Stimulated activated CD8-positive, alpha-beta memory T cell treated with anti-CD3 and anti-CD28 coated beads, Interleukin-4, amount 100 ng/mL, for 4 hours (primary cell): ENCODE data around the gene OSM.

Experiments used
- DNase-seq, 2 donors: peaks; one replicate each; pipeline ENCODE4 v3.0.0-alpha.2; 2020; ENCODE audit warnings: low read depth in 2 of 2, low spot score in 1 of 2

OSM gene

DNA sequence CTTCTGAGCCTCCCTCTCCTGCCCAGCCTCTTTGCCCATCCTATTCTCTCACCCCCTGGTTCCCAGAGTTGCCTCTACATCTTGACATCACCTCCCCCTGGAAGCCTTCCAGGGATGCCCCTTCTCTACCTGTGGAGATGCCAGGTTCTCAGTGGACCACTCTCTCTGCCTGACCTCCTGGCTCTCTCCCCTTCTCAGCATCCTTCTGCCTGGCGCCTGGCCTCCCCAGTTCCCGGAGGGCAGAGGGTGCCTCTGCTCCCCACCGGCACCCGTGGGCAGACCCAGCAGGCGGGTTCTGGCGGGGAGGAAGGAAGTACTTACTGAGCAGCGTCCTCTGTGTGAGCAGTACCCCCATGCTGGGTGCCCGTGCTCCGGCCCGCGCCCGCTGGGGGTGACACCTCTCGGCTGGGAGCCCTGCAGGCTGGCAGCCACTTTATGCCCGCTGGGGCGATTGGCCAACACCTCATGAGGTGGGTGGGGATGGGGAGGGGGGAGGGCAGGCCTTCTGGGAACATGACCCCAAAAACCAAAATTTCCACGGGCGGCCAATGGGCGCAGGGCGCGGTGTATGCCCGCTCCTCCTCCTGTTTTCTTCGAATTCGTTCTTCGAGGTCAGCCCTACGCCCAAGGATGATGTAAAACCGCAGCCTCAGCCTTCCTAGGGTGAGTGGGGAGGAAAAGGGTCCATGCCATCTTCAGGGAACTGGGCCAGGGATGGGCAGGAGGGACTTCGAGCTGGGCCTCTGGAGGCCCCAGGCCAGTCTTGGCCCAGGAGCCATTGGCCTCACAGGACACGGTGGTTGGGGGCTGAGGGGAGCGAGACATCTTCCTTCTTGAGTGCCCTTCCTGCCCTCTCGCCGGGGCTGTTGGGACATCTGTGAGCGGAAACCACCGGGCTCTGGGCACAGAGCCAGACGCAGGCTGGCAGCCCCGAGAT is at the start of gene OSM:
TSS of gene OSM (minus strand) at position 407 of the 937 bp plus-strand sequence. CDS start at position 355, 52 bp downstream.
- peak in 1 of 2 donors; percentile 37 for DNase-seq

DNA sequence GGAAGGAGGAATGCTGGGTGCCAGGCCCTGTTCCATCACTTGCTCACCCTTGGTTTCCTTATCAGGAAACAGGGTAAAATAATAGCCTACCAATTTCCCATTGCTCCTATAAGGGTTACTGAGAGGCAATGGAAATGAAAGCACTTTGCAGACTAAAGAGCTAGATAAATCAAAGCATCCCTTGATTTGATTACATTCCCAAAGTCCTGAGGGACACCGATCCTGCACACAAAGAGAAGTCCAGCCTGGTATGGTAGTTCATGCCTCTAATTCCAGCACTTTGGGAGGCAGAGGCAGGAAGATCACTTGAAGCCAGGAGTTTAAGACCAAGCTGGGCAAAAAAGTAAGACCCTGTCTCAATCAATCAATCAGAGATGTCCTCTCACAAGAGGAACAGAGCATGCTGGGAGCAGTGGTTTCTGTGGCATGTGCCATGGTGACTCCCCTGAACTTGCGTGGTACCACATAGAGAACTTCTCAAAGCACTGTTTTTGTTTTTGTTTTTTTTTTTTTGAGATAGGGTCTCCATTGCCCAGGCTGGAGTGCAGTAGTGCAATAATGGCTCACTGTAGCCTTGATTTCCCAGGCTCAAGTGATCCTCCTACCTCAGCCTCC is 49.4 kb upstream of the OSM start:
- DNase-seq, result no peak

DNA sequence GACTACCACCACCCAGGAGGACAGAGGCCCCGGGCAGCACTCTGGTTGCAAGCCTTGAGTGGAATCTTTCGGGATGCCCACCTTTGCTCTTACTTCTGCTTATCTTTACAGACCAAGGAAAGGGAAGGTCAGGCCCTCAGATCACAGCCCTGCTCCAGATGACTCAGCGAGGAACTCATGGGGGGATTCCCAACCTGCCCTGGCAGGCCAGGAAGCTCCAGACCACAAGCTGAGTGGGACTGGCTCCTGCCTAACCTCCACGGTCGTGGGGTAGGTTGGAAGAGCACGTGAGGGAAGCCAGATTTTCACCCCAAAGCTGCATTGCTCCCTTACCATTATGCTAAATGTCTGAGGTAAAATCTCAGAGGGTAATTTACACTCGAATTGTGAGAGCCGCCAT is 48.3 kb upstream of the OSM start:
- DNase-seq, result peak in 1 of 2 donors; percentile 27

DNA sequence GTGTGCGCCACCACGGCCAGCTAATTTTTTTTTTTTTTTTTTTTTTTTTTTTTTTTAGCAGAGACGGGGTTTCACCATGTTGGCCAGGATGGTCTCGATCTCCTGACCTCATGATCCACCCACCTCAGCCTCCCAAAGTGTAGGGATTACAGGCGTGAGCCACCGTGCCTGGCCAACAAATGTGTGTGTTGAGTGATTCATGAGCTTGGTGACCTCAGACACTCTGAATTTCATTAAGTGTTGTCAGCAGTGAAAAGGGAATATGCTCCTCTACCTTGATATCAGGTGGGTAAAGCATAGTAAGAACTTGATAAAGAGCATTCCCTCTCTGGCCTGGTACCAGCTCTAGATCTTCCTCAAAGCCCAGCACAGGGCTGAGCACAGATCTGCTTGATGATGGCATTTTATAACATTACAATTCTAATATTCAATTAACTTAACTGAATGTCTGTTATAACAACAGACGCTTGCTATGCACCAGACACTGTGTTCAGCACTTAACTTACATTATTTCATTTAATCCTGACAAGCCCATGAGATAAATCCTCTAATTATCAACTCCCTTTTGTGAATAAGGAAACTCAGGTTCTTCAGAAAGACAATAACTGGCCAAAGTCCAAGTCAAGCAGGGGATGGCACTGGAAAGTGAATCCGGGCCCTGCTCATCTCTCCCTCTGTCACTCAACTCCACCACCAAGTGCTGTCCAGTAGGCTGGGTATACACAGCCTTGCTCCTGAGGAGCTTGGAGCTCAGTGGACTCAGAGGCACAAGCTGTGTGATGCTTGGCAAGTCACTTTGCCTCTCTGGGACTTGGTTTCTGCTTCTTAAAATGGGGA is 47.1 kb upstream of the OSM start:
- DNase-seq, result no peak

DNA sequence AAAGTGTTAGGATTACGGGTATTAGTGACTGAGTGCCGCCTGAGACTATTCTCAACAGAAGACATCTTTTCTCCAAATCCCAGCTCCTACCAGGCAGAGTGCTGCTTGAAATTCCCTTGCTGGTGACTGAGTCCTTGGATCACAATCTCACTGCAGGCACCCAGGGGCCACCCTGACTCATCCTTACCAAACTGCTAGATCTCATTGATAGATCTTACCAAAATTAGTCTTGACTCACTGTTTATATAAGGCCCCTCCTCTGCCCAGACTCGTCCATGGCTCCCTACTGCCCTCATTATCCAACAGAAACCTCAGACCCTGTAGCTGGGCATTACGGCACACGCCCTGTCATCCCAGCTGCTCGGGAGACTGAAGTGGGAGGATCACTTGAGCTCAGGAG is 45.4 kb upstream of the OSM start:
- DNase-seq, result no peak

DNA sequence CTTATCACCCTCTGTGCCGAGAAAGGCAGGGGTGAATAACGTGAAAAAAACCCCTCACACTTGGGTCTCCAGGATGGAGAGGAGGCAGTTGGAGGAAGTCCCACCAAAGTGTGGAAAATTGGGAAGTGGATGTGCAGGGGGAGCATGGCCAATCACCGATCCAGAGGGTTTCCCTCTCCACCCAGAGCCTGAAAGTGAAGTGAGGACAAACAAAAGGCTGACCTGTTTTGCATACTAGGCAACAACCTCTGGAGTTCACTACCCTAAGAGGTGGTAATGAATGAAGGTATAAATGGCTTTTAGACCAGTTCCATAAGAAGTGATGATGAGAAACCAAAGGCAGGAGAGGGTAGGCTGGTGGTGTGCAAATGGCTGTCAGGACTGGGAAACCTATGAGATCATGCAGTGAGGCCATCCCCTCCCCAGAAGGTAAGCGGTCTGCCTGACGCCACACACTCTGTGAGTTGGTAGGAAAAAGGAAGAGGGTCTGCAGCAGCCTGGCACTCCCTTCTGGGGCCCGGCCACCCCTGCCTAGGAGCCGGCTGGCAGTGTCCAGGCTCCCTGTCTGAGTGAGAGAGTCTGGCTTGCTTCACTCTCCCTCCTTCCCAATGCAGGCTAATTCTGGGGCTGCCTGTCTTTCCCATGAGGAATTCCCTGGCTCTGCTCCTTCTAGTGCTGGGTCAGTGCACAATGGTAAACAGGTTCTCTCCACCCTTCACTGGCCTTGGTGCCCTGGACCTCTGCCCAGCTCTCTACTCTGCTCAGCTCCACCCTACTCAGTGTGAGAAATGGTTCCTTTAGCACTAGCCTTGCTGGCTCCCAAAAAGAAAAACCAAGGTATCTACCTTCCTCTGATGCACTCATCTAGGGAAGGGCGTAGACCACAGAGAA is 44.5 kb upstream of the OSM start:
- DNase-seq, result no peak

DNA sequence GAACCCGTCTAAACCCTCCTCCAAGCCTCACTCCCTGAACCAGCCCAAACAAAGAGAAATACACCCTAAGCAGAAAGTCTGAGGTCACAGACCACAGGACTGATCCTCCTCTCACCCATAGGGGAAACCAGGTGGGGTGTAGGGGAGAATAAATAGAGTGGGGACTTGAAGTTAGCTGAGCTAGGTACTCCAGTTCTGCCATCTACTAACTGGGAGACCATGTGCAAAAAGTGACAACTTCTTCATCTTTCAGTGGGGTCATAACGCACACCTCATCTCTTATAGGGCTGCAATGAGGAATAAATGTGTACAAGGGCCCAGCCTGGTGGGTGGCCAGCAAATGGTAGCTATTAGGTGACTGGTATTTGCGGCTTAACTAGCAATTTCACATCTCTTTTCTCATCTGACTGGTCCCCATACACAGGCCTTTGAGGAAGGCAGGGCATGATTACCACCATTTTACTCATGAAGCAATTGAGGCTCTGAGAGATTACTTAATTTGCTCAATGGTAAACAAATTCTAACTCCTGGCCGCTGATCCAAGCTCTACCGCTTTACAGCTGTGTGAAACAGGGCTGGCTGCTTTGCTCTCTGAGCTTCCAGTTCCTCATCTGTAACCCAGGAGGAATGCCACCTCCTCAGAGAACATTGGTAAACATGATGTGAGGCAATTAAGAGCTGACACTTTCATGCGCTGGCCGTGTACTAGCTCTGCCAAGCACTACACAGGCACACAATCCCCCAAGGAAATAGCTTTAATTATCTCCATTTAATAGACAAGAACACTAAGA is 43.5 kb upstream of the OSM start:
- no peak for DNase-seq

DNA sequence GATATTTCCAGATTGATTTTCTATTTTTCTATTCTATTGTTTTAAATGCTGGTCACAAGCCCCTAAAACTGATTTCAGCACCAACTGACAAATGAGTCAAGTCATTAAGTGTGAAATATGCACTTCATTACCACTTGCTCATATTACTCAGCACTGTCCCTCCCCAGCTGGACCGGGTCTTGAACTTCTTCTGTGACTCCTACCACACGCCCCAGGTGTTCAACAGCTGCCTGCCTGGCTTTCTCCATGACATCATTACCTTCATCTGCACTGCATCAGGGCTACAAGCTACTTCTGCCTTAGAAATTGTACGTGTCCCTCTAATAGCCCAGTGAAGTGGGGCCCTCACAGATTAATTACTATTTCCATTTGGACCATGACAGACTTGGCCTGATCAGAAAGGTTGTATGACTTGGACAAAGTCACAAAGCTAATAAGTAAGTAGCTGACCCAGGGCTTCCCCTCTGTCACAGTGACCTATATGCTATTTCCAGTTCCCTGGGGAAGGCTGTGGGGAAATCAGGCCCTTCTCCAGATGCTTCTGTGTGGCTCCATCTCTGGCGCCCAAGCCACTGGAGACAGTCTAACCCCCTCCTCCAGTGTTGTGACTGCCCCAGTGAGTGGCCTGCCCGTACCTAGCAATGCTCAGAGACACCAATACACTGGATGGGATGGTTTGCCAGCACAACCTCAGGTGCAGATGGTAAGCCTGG is 42.0 kb upstream of the OSM start:
- DNase-seq, result no peak

DNA sequence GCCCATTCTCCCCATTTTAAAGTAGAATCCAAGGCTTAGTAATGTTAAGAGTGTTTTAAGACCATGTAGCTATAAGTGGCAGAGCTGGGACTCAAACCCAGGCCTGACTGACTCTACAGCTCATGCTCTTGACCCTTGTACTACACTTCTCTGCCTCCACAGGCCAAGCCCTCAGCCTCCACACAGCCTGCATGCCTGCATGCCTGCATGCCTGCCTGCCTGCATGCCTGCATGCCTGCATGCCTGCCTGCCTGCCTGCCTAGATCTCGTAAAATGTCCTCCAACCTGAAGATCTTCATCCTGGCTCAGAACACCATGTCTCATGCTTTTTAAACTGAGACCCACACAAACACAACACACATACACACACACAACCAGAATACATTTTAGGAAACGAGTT is 41.4 kb upstream of the OSM start:
- DNase-seq, result no peak

DNA sequence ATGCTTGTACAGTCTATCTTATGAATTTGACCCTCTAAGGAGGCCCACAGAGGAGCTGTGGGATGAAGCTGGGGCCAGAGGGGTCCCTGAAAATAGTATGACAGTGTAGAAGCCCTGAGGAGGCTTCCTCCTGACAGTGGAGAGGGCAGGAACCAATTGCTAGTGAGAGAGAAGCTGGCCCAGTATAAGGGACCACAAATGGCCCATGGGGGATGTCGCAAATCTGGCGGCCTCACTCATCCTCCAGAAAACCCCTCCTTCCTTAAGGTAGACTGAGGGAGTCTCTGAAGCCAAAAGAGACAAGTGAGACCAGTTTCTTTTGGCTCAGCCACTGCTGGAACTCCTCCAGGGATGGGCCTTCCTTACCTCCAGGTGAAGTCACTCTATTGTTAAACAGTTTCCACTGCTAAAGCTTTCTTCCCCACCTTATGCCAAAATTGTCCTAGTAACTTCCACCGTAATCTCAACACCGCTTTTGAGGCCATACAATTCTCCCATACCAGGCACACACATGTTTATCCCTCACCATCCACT is 40.5 kb upstream of the OSM start:
- no peak for DNase-seq

DNA sequence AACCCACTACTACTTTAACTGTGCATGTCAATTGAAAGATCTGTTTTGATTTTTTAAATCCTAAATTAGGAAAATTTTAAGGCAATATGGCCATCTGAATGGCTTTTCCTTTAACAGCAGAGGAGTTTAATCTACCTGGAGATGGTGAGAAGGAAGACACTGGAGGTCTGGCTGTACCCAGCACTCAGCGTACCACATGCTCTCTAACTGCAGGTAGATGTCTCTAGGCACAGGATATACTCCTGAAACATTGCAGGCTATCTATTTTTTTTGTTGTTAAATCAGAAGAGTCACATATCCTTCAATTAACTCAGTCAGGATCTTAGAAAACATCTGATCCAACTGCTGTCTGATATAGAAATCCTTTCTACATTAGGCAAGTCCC is 40.0 kb upstream of the OSM start:
- no peak for DNase-seq

DNA sequence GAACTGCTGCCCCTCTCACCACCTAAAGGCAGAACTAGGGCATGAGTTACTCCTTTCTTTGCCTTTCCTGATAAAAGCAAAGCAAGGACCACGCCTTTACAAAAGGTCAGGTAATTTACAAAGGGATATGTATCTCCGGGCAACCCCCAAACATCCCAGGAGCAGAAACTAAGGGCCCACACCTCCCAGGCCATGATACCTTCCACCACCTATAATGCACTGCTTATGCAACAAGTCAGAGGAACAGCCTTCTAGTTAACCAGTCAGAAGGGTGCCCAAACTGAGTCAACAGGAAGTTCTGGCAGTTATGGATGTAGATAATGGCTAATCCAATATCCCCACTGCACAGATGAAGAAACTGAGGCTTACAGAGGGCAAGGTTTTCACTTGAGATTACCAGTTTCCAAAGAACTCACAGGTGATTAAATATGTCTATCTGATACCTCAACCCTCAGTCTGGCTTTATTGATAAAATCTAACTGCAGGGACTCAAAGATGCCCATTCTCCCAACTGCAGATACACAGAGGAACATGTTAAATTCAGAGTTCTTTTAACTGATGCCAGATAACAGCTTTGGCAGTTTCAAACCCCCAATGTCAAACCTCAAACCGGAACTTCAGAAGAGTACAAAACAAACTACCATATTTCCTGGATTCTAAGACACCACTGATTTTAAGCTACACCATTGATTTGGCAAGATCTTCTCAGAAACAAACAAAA is 39.4 kb upstream of the OSM start:
- no peak for DNase-seq

DNA sequence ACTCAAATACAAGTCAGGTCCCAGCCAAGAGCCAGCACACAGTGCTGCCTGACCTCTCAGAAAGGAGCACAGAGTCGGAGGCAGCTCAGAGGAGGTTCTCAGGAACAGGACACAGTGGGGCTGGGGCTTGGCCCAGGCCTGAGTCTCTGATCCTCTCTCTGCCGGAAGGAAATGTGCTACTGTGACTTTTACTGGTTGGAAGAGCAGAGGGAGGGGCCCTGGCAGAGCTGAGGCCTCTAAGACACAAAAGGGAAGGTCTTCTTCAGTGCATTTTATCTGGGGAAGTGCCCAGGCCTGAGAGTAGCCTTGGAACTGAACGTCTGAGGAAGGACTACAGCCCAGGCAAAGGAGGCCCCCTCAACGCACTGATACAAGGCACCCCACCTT is 38.9 kb upstream of the OSM start:
- DNase-seq, result no peak

DNA sequence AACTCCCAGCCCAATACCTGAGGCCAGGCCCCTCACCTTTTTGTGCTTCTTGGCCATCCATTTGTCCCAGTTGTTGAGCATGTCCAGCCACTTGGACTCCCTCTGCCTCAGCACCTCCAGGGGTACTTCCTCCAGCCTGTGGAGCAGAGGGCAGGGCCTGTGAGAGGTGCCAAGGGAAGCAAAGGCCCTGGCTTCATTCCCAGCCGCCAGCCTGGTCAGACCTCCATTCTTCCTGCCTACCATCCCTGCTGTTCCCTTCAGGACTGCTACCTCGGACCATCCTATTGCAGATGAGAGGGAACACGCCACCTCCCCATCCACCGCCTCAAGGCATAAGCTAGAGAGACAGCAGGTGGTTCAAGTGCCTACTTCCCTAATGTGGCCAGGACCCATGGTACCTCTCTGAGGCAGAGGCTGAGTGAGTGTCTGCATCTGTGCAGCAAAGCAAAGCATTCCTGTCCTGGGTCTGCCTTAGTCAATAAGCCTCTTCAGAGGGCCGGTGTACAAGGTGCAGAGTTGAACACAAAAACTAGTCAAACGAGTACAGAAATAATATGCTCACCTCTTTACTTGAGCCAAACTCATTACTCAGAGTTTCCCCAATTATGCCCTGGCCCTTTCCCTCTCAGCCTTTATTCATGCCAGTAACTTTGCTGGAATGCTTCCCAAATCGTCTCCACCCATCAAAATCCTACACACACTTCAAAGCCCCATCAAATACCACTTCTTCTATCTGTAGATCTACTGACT is 38.0 kb upstream of the OSM start:
- DNase-seq, result no peak

DNA sequence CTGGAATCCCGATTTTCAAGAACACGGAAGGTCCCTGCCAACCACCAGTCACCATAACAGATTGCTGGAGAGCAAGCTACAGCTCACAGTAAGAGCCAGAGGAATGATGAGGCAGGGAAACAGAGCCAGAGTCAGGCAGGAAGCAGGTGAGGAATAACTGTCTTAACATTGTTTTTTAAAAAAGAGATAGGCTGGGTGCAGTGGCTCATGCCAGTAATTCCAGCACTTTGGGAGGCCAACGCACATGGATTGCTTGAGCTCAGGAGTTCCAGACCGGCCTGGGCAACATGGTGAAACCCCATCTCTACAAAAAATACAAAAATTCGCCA is 36.1 kb upstream of the OSM start:
- no peak for DNase-seq

DNA sequence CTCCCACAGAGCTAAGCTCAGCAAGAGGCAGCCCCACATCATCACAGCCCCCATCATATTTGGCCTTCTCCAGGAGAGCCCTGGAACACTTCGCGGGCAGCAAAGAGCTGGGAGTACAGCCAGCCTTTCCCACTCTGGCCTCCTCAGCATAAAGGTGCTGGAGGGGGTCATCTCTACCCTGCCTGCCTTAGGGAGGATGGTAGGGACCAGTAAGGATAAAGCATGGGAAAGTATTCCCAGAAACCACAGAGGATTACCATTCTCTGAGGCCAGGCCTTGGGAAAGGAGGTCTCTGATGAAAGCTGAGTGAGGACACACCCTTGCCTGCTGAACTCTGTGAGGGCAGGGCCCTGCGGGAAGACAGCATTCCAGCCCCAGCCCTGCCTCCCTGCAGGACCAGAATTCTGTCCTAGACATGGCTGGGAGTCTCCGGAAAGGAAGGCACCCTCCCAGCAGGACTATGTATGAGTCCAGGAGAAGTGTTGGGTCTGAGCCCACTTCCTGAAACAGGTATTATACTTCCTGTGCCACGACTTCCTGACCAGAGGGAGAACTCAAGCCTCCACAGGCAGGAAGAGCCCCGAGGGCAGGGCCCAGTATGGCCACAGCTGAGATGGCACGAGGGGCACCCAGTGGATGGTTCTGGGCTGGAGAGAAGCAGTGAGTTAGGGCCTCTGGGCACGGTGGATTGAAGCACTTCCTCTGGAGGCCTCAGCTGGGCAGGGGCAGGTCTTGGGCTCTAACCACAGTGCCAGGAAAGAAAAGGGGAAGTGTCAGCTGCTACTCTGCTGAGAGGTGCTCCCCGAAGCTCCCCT is 35.6 kb upstream of the OSM start:
- no peak for DNase-seq

DNA sequence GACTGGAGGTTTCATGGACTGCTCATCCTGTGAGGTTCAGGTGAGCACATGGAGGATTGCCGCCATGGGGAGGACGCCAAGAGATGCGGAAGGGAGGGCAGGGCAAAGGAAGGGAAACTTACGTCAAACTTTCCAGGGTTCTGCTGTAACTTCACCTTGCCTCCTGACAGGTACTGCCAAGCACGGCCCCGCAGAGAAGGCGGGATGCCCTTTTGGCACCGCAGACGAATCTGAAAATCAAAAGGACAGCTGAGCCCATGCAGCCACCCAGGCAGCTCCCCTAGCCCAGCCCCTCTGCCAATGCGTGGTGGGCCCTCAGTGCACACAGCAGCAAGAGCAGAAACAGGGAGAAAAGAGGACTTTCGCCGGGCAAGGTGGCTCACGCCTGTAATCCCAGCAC is 32.7 kb upstream of the OSM start:
- no peak for DNase-seq
